HepG2 (cell line): Measurements from ENCODE around the gene MYO5A.

Experiments
- HOXA7 ChIP-seq: sonication (generic); formaldehyde crosslinking; IDR thresholded peaks from 2 replicates; pipeline ENCODE4 v1.8.1; 2022; ENCODE audit warnings: mild to moderate bottlenecking, missing genetic modification reagents, moderate library complexity
- MIER2 ChIP-seq: IDR thresholded peaks from 2 replicates; pipeline ENCODE4 v1.6.1; 2016; ENCODE audit warnings: missing biosample characterization, missing genetic modification reagents
- POLR2AphosphoS5 ChIP-seq: IDR thresholded peaks from 2 replicates; pipeline ENCODE4 v1.6.1; 2012; ENCODE audit warnings: low read depth, low read length
- RAD21 ChIP-seq: fragments of 450-650 bp; formaldehyde crosslinking; IDR thresholded peaks from 2 replicates; pipeline ENCODE4 v1.5.0; 2020; ENCODE audit warnings: mild to moderate bottlenecking
- RNF2 ChIP-seq: fragments of 450-650 bp; conservative IDR thresholded peaks from 2 replicates; pipeline ENCODE4 v1.6.1; 2016; ENCODE audit warnings: low read depth
- TBL1XR1 ChIP-seq: fragments of 150-350 bp; IDR thresholded peaks from 2 replicates; pipeline ENCODE4 v1.6.1; 2014; ENCODE audit warnings: borderline replicate concordance, low read length; ENCODE audit not compliant: partially characterized antibody
- XBP1 ChIP-seq: sonication (generic); formaldehyde crosslinking; IDR thresholded peaks from 2 replicates; pipeline ENCODE4 v1.5.0; 2020; ENCODE audit warnings: missing genetic modification reagents
- ZBTB8A ChIP-seq: sonication (generic); formaldehyde crosslinking; IDR thresholded peaks from 2 replicates; pipeline ENCODE4 v1.4.0; 2020; ENCODE audit warnings: mild to moderate bottlenecking, low read depth, missing genetic modification reagents, borderline replicate concordance
- ZNF775 ChIP-seq: sonication (generic); formaldehyde crosslinking; IDR thresholded peaks from 2 replicates; pipeline ENCODE4 v1.4.0; 2020; ENCODE audit warnings: missing genetic modification reagents, mild to moderate bottlenecking, moderate library complexity, borderline replicate concordance
- TF ChIP-seq, protein P1 (sequence below): sonication (generic); formaldehyde crosslinking; IDR thresholded peaks from 2 replicates; pipeline ENCODE4 v1.5.0; 2020; ENCODE audit warnings: mild to moderate bottlenecking, missing genetic modification reagents, moderate library complexity
- TF ChIP-seq, protein P2 (sequence below): sonication (generic); formaldehyde crosslinking; conservative IDR thresholded peaks from 2 replicates; pipeline ENCODE4 v1.4.0; 2020; ENCODE audit warnings: missing genetic modification reagents

DNA sequence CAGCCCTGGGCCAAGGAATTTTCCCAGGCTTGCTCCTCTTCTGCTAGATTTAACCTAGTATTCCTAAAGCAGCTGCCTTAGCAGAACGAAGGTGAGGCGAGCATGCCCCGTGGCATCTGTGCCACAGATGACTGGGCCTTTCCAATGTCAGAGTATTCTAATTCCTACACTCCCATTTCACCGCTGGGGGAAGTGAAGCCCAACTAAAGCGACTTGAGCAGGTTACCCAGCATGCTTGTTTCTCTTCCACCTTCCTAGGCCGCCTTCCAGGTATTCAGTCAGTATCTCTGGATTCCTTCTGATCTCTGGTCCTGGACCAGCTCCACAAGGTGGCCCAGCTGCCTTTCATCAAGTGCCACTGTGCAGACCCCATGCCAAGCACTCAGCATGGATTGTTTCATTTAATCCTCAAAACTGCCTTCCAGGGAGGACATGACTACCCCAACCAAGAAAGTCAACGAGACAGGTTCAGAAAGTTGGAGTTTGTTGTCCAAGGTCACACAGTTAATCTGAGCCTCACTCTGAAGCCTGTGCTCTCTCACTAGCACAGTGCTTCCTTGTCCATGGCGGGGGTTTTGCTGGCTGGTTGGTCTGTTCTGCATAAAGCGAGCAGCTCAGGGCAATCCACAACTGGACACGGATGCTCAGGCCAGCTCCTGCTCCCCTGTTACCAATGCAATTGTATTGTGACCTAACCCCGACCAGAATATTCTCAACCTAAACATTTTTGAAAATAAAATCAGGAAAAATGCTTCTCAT lies 248.2 kb downstream of the MYO5A start:
- TF ChIP-seq XBP1 (CRISPR knock-in tag) (no peak), POLR2AphosphoS5 (no peak), MIER2 (CRISPR knock-in tag) (no peak), ZBTB8A (CRISPR knock-in tag) (no peak), RNF2 (no peak), ZNF775 (CRISPR knock-in tag) (no peak), RAD21 (CRISPR knock-in tag) (no peak), TBL1XR1 (no peak), HOXA7 (no peak)
- TF ChIP-seq, protein P1, sequence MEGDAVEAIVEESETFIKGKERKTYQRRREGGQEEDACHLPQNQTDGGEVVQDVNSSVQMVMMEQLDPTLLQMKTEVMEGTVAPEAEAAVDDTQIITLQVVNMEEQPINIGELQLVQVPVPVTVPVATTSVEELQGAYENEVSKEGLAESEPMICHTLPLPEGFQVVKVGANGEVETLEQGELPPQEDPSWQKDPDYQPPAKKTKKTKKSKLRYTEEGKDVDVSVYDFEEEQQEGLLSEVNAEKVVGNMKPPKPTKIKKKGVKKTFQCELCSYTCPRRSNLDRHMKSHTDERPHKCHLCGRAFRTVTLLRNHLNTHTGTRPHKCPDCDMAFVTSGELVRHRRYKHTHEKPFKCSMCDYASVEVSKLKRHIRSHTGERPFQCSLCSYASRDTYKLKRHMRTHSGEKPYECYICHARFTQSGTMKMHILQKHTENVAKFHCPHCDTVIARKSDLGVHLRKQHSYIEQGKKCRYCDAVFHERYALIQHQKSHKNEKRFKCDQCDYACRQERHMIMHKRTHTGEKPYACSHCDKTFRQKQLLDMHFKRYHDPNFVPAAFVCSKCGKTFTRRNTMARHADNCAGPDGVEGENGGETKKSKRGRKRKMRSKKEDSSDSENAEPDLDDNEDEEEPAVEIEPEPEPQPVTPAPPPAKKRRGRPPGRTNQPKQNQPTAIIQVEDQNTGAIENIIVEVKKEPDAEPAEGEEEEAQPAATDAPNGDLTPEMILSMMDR (CRISPR knock-in tag) = no peak
- TF ChIP-seq, protein P2, sequence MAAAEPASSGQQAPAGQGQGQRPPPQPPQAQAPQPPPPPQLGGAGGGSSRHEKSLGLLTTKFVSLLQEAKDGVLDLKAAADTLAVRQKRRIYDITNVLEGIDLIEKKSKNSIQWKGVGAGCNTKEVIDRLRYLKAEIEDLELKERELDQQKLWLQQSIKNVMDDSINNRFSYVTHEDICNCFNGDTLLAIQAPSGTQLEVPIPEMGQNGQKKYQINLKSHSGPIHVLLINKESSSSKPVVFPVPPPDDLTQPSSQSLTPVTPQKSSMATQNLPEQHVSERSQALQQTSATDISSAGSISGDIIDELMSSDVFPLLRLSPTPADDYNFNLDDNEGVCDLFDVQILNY (CRISPR knock-in tag) = no peak
